Esophagus muscularis mucosa (tissue), 4 donors: ENCODE measurements around the gene SRP68. TPM values are rescaled to one million over a fixed set of nuclear protein-coding genes. Genes with fewer than 3 reads are reported as not detected.
"Not testable (repeated sequence)": the region's sequence is repeated elsewhere in the genome, so short reads cannot be mapped to it uniquely, and the experiment has no call there.

ENCODE experiments used
- DNase-seq: peaks from one replicate; pipeline ENCODE4 v3.0.0-alpha.2; 2017; ENCODE audit errors: extremely low spot score
- H3K27ac ChIP-seq, 4 donors: fragments of 200-600 bp; sonication (generic); replicated peaks in 1 of 4; 1 replicate in 3 of 4; 2 replicates in 1 of 4; pipeline ENCODE4 v1.5.1; 2016 to 2019; ENCODE audit warnings: mild to moderate bottlenecking in 1 of 4
- H3K27me3 ChIP-seq, 4 donors: fragments of 200-600 bp; sonication (generic); one replicate each; pipeline versions ENCODE4 v1.5.1 to v1.6.0; 2016 to 2019
- H3K36me3 ChIP-seq, 4 donors: fragments of 200-600 bp; sonication (generic); one replicate each; pipeline ENCODE4 v1.5.1; 2016 to 2019
- H3K4me1 ChIP-seq, 4 donors: fragments of 200-600 bp; sonication (generic); one replicate each; pipeline ENCODE4 v1.5.1; 2016 to 2019
- H3K4me3 ChIP-seq, 4 donors: fragments of 200-600 bp; sonication (generic); 1 replicate in 2 of 4; 2 replicates in 2 of 4; pipeline ENCODE4 v1.5.1; 2016 to 2019; ENCODE audit warnings: mild to moderate bottlenecking in 4 of 4, moderate library complexity in 1 of 4
- H3K9me3 ChIP-seq, 4 donors: fragments of 200-600 bp; sonication (generic); 1 replicate in 3 of 4; 2 replicates in 1 of 4; pipeline ENCODE4 v1.5.1; 2016 to 2019
- CTCF ChIP-seq, 3 experiments: fragments of 200-600 bp in 2 of 3; fragments of 450-650 bp in 1 of 3; sonication (generic) in 2 of 3; IDR thresholded peaks; one replicate each; pipeline ENCODE4 v1.5.1; 2017 to 2019; ENCODE audit warnings: antibody characterized with exemption in 3 of 3, mild to moderate bottlenecking in 2 of 3, moderate library complexity in 1 of 3
- EP300 ChIP-seq: sonication (generic); formaldehyde crosslinking; IDR thresholded peaks from one replicate; pipeline ENCODE4 v1.6.1; 2017; ENCODE audit warnings: antibody characterized with exemption
- POLR2A ChIP-seq: fragments of 450-650 bp; IDR thresholded peaks from one replicate; pipeline ENCODE4 v1.6.1; 2017; ENCODE audit warnings: antibody characterized with exemption, moderate library complexity, mild to moderate bottlenecking, low read depth
- POLR2AphosphoS5 ChIP-seq, 2 donors: sonication (generic); formaldehyde crosslinking; IDR thresholded peaks; one replicate each; pipeline ENCODE4 v1.6.1; 2017; ENCODE audit warnings: antibody characterized with exemption in 2 of 2
- WGBS: methylation state at CpG from one replicate; pipeline ENCODE4 v1.1.5; 2018; 5-methylcytosine and 5-hydroxymethylcytosine counted together
- intact Hi-C: fragments of 100-400 bp; cut with DNase I; formaldehyde crosslinking; loops from one replicate; pipeline ENCODE4 v1.15.1; 2023
- total RNA-seq, 4 donors: library from RNA; depleted of rRNA; stranded (reverse); fragments of >200 nt; gene quantifications; one replicate each; pipeline versions ENCODE4 v1.1.0 to v1.2.1, GENCODE V29; 2016

SRP68 gene
- total RNA-seq, 4 donors from 2014 or later, result 41.9 to 56.9 (median 50.0) TPM

GRCh38 chr17:76046064-76046463, 26.3 kb downstream of the SRP68 start:
- H3K4me3 ChIP-seq, result no peak overlapping the region
- intact Hi-C loops, result no loop called here
- 96% methylated on average over 8 of the region's 8 CpGs for WGBS
- H3K27me3 ChIP-seq, result no peaks in the 10 kb centered on the region
- H3K27ac ChIP-seq, result no peak overlapping the region
- DNase-seq, result no peak
- no peaks in the 10 kb centered on the region for H3K4me1 ChIP-seq
- peaks cover 91 to 100% (median 98%) of the 10 kb centered on the region in 4 donors for H3K36me3 ChIP-seq
- H3K9me3 ChIP-seq, result no peaks in the 10 kb centered on the region
- no peak for TF ChIP-seq CTCF (IDR thresholded peaks at IDR 0.05)
- no peak for TF ChIP-seq POLR2A
- TF ChIP-seq POLR2AphosphoS5 (IDR thresholded peaks at IDR 0.05), result no peak
- TF ChIP-seq EP300, result no peak

GRCh38 chr17:76044475-76045007, 27.8 kb downstream of the SRP68 start:
- H3K4me3 ChIP-seq, intact Hi-C loops, H3K4me1 ChIP-seq, H3K9me3 ChIP-seq, H3K27ac ChIP-seq, DNase-seq, H3K27me3 ChIP-seq: not testable (repeated sequence)
- H3K36me3 ChIP-seq, result peaks cover 92 to 100% (median 100%) of the 10 kb centered on the region in 4 donors
- 81% methylated on average over 11 of the region's 11 CpGs for WGBS

- 100% methylated on average over 3 of the region's 3 CpGs for WGBS
- DNase-seq, H3K27me3 ChIP-seq, H3K4me1 ChIP-seq, H3K4me3 ChIP-seq, H3K27ac ChIP-seq, intact Hi-C loops, H3K9me3 ChIP-seq: not testable (repeated sequence)
- H3K36me3 ChIP-seq, result peaks cover 91 to 100% (median 96%) of the 10 kb centered on the region in 4 donors
These were observed 29.4 kb downstream of the SRP68 start for GRCh38 chr17:76042868-76043267.

GRCh38 chr17:76040376-76040775, 31.9 kb downstream of the SRP68 start:
- Histone ChIP-seq H3K27ac (peak overlapping the region in 1 of 4 donors; percentile 86), H3K27me3 (no peaks in the 10 kb centered on the region), H3K4me1 (peaks cover 6 to 28% (median 21%) of the 10 kb centered on the region in 4 donors), H3K9me3 (no peaks in the 10 kb centered on the region), H3K36me3 (peaks cover 66 to 81% (median 73%) of the 10 kb centered on the region in 4 donors), H3K4me3 (no peak overlapping the region)
- no peak for DNase-seq
- WGBS, result 52% methylated on average over 6 of the region's 6 CpGs
- intact Hi-C loops, result no loop called here
- TF ChIP-seq EP300 (no peak), POLR2A (no peak), CTCF (IDR thresholded peaks at IDR 0.05) (no peak), POLR2AphosphoS5 (IDR thresholded peaks at IDR 0.05) (no peak)

- no peak for TF ChIP-seq EP300
- no peak for TF ChIP-seq POLR2A
- no peak for TF ChIP-seq CTCF (IDR thresholded peaks at IDR 0.05)
- TF ChIP-seq POLR2AphosphoS5 (IDR thresholded peaks at IDR 0.05), result peak; percentile 25 to 36
- intact Hi-C loops, result no loop called here
- Histone ChIP-seq H3K27me3 (no peaks in the 10 kb centered on the region), H3K9me3 (no peaks in the 10 kb centered on the region), H3K4me1 (peaks cover 6 to 34% (median 22%) of the 10 kb centered on the region in 4 donors), H3K27ac (peak overlapping the region; percentile 40 to 86 (median 62)), H3K36me3 (peaks cover 54 to 68% (median 60%) of the 10 kb centered on the region in 4 donors), H3K4me3 (no peak overlapping the region)
- no peak for DNase-seq
- WGBS, result 49% methylated on average over 5 of the region's 6 CpGs
These were observed 33.2 kb downstream of the SRP68 start for GRCh38 chr17:76039121-76039520.

GRCh38 chr17:76038050-76038449, 34.3 kb downstream of the SRP68 start:
- DNase-seq, result no peak
- no peaks in the 10 kb centered on the region for H3K9me3 ChIP-seq
- no peak for TF ChIP-seq POLR2A
- no peak for TF ChIP-seq POLR2AphosphoS5 (IDR thresholded peaks at IDR 0.05)
- no peak for TF ChIP-seq EP300
- no peak for TF ChIP-seq CTCF (IDR thresholded peaks at IDR 0.05)
- intact Hi-C loops, result no loop called here
- peaks cover 43 to 57% (median 49%) of the 10 kb centered on the region in 4 donors for H3K36me3 ChIP-seq
- 69% methylated on average over 3 of the region's 3 CpGs for WGBS
- H3K4me1 ChIP-seq, result peaks cover 6 to 34% (median 22%) of the 10 kb centered on the region in 4 donors
- peak overlapping the region in 3 of 4 donors; percentile 62 to 86 (median 63) for H3K27ac ChIP-seq
- no peak overlapping the region for H3K4me3 ChIP-seq
- no peaks in the 10 kb centered on the region for H3K27me3 ChIP-seq
